HepG2 (cell line): ENCODE data around the gene GRM2. TPM values are rescaled to one million over a fixed set of nuclear protein-coding genes. Genes with fewer than 3 reads are reported as not detected.

Source experiments
- ATF3 ChIP-seq: sonication (generic); formaldehyde crosslinking; IDR thresholded peaks from 2 replicates; pipeline ENCODE4 v1.4.0; 2020; ENCODE audit warnings: missing genetic modification reagents
- ATF4 ChIP-seq, 2 experiments: fragments of 450-650 bp in 1 of 2; sonication (generic) in 1 of 2; formaldehyde crosslinking; IDR thresholded peaks; 2 replicates each; pipeline versions ENCODE4 v1.5.0 to v1.8.0; 2020 to 2022; ENCODE audit warnings: mild to moderate bottlenecking in 1 of 2, missing genetic modification reagents in 1 of 2
- CHCHD3 ChIP-seq: sonication (generic); formaldehyde crosslinking; IDR thresholded peaks from 2 replicates; pipeline ENCODE4 v1.8.0; 2022; ENCODE audit warnings: mild to moderate bottlenecking, missing genetic modification reagents, moderate library complexity
- KDM5B ChIP-seq: sonication (generic); formaldehyde crosslinking; IDR thresholded peaks from 2 replicates; pipeline ENCODE4 v1.4.0; 2020; ENCODE audit warnings: missing genetic modification reagents, mild to moderate bottlenecking, borderline replicate concordance
- MAX ChIP-seq: IDR thresholded peaks from 2 replicates; pipeline ENCODE4 v1.6.1; 2012; ENCODE audit warnings: inconsistent platforms
- PLRG1 ChIP-seq: fragments of 450-650 bp; conservative IDR thresholded peaks from 2 replicates; pipeline ENCODE4 v1.6.1; 2016
- POLR2A ChIP-seq, 2 experiments: IDR thresholded peaks; 2 replicates each; pipeline ENCODE4 v1.6.1; 2011; ENCODE audit warnings: low read depth in 2 of 2, low read length in 2 of 2, mild to moderate bottlenecking in 1 of 2, moderate library complexity in 1 of 2; ENCODE audit not compliant: insufficient read depth in 1 of 2
- PRMT3 ChIP-seq: sonication (generic); formaldehyde crosslinking; IDR thresholded peaks from 2 replicates; pipeline ENCODE4 v1.8.1; 2022; ENCODE audit warnings: low read depth, mild to moderate bottlenecking, moderate library complexity, missing genetic modification reagents, borderline replicate concordance
- TEAD2 ChIP-seq: sonication (generic); formaldehyde crosslinking; IDR thresholded peaks from 2 replicates; pipeline ENCODE4 v1.9.0; 2021; ENCODE audit warnings: missing genetic modification reagents
- THAP9 ChIP-seq: sonication (generic); formaldehyde crosslinking; IDR thresholded peaks from 2 replicates; pipeline ENCODE4; 2020; ENCODE audit warnings: missing genetic modification reagents, mild to moderate bottlenecking, borderline replicate concordance
- ZKSCAN8 ChIP-seq: IDR thresholded peaks from 2 replicates; pipeline ENCODE4 v1.6.1; 2016; ENCODE audit warnings: borderline replicate concordance, missing genetic modification reagents, missing compliant biosample characterization
- ZNF225 ChIP-seq: sonication (generic); formaldehyde crosslinking; IDR thresholded peaks from 2 replicates; pipeline ENCODE4 v1.4.0; 2020; ENCODE audit warnings: mild to moderate bottlenecking, missing genetic modification reagents
- ZNF232 ChIP-seq: sonication (generic); formaldehyde crosslinking; IDR thresholded peaks from 2 replicates; pipeline ENCODE4 v1.4.0; 2020; ENCODE audit warnings: missing genetic modification reagents, borderline replicate concordance
- ZNF333 ChIP-seq: sonication (generic); formaldehyde crosslinking; IDR thresholded peaks from 2 replicates; pipeline ENCODE4 v1.4.0; 2020; ENCODE audit warnings: mild to moderate bottlenecking, missing genetic modification reagents, borderline replicate concordance
- ZNF512B ChIP-seq: sonication (generic); formaldehyde crosslinking; IDR thresholded peaks from 2 replicates; pipeline ENCODE4 v1.5.1; 2020; ENCODE audit warnings: missing genetic modification reagents, mild to moderate bottlenecking, borderline replicate concordance
- ZNF550 ChIP-seq: sonication (generic); formaldehyde crosslinking; IDR thresholded peaks from 2 replicates; pipeline ENCODE4 v1.4.0; 2020; ENCODE audit warnings: mild to moderate bottlenecking, missing genetic modification reagents, borderline replicate concordance
- ZNF577 ChIP-seq: sonication (generic); formaldehyde crosslinking; IDR thresholded peaks from 2 replicates; pipeline ENCODE4 v1.4.0; 2020; ENCODE audit warnings: mild to moderate bottlenecking, low read depth, missing genetic modification reagents, borderline replicate concordance
- ZSCAN22 ChIP-seq: sonication (generic); formaldehyde crosslinking; IDR thresholded peaks from 2 replicates; pipeline ENCODE4 v1.4.0; 2020; ENCODE audit warnings: mild to moderate bottlenecking, missing genetic modification reagents
- ZSCAN9 ChIP-seq: IDR thresholded peaks from 2 replicates; pipeline ENCODE4 v1.6.1; 2016; ENCODE audit warnings: borderline replicate concordance
- ZUFSP ChIP-seq: sonication (generic); formaldehyde crosslinking; IDR thresholded peaks from 2 replicates; pipeline ENCODE4 v1.9.0; 2021; ENCODE audit warnings: missing genetic modification reagents, mild to moderate bottlenecking, borderline replicate concordance
- polyA plus RNA-seq, 8 experiments: library from polyadenylated mRNA; depleted of rRNA in 3 of 8; stranded (reverse) in 7 of 8; unstranded in 1 of 8; fragments of >200 nt; fragmentation: Illumina TruSeq in 4 of 8; extraction: Trizol in 4 of 8; gene quantifications; 2 replicates each; pipeline versions ENCODE4 v1.2.1 to v1.2.3, GENCODE V29; 2011 to 2016; ENCODE audit warnings: low read depth in 4 of 8, missing spikeins in 1 of 8, mixed read lengths in 1 of 8; ENCODE audit not compliant: insufficient read depth in 1 of 8
- total RNA-seq, 5 experiments: library from RNA; depleted of rRNA; stranded (reverse); fragments of >200 nt; fragmentation: Illumina TruSeq; extraction: Trizol; gene quantifications; 2 replicates each; pipeline ENCODE4 v1.2.3, GENCODE V29; 2016; ENCODE audit warnings: low read depth in 1 of 5

Gene GRM2
- total and polyA plus RNA-seq, 2 of the 13 experiments (the other 11 are each of a cell fraction or from before 2014, with no cell fraction given), result 0.04 to 0.07 TPM

- TF ChIP-seq ZNF550 (no peak), CHCHD3 (CRISPR knock-in tag) (no peak), ATF4 (CRISPR knock-in tag; IDR thresholded peaks at IDR 0.05) (peak in 1 of 2 experiments; percentile 20; a peak in 1 of 4 replicates), ZSCAN9 (CRISPR knock-in tag) (no peak; the same call in 1 of the 2 replicates), KDM5B (CRISPR knock-in tag) (0 out of 2 replicates have a peak, but pooled peaks have one; percentile 74), ZNF333 (CRISPR knock-in tag) (no peak), ZUFSP (no peak), PLRG1 (no peak), ZNF225 (CRISPR knock-in tag) (no peak), ZNF512B (no peak), THAP9 (CRISPR knock-in tag) (peak; percentile 55; the same call in 1 of the 2 replicates), ZKSCAN8 (CRISPR knock-in tag) (no peak), ATF3 (CRISPR knock-in tag) (no peak), TEAD2 (CRISPR knock-in tag) (no peak), ZNF577 (CRISPR knock-in tag) (no peak), ZSCAN22 (CRISPR knock-in tag) (no peak), PRMT3 (CRISPR knock-in tag) (no peak), ZNF232 (CRISPR knock-in tag) (no peak), MAX (peak; percentile 77), POLR2A (IDR thresholded peaks at IDR 0.05; ENCODE audit: insufficient read depth in 1 of 2, low read depth in 2 of 2, low read length in 2 of 2) (peak; percentile 52 to 85; a peak in 3 of 4 replicates)
These were observed 35.0 kb upstream of the GRM2 start (continued) for GRCh38 chr3:51671734-51672475.
